Muscle layer of colon (tissue), 2 donors: ENCODE measurements around the gene TSC1.

Experiments used
- H3K27ac ChIP-seq: one replicate; pipeline ENCODE4 v1.7.0; 2013; ENCODE audit warnings: low read depth, mild to moderate bottlenecking, low read length, moderate library complexity
- H3K27me3 ChIP-seq, 2 donors: one replicate each; pipeline ENCODE4 v1.7.0; 2013; ENCODE audit warnings: low read length in 2 of 2, mild to moderate bottlenecking in 2 of 2; ENCODE audit not compliant: insufficient read depth in 2 of 2, control insufficient read depth in 1 of 2
- H3K36me3 ChIP-seq: one replicate; pipeline ENCODE4 v1.7.0; 2013; ENCODE audit warnings: mild to moderate bottlenecking, low read length; ENCODE audit not compliant: insufficient read depth
- H3K4me1 ChIP-seq: one replicate; pipeline ENCODE4 v1.7.0; 2013; ENCODE audit warnings: mild to moderate bottlenecking, low read length; ENCODE audit not compliant: insufficient read depth
- H3K4me3 ChIP-seq, 2 donors: one replicate each; pipeline ENCODE4 v1.7.0; 2013; ENCODE audit warnings: low read length in 2 of 2, low read depth in 1 of 2, mild to moderate bottlenecking in 1 of 2, moderate library complexity in 1 of 2
- H3K9ac ChIP-seq: one replicate; pipeline ENCODE4 v1.7.0; 2013; ENCODE audit warnings: low read length
- H3K9me3 ChIP-seq: one replicate; pipeline ENCODE4 v1.7.0; 2013; ENCODE audit warnings: mild to moderate bottlenecking, low read length
- donor health status: abdominal sarcoma.
- donor health status: Adenocarcinoma of cecum.

The TSC1 gene

GRCh38 chr9:132866898-132867297, 77.5 kb downstream of the TSC1 start:
- Histone ChIP-seq H3K36me3 (no peaks in the 10 kb centered on the region), H3K9me3 (no peaks in the 10 kb centered on the region), H3K27ac (no peak overlapping the region), H3K4me1 (peaks cover 12% of the 10 kb centered on the region), H3K9ac (no peak overlapping the region), H3K27me3 (no peaks in the 10 kb centered on the region), H3K4me3 (no peak overlapping the region)

GRCh38 chr9:132864691-132865090, 79.7 kb downstream of the TSC1 start:
- H3K36me3 ChIP-seq, result no peaks in the 10 kb centered on the region
- H3K4me3 ChIP-seq, result no peak overlapping the region
- no peaks in the 10 kb centered on the region for H3K27me3 ChIP-seq
- no peaks in the 10 kb centered on the region for H3K9me3 ChIP-seq
- no peak overlapping the region for H3K9ac ChIP-seq
- H3K27ac ChIP-seq, result no peak overlapping the region
- no peaks in the 10 kb centered on the region for H3K4me1 ChIP-seq

DNA sequence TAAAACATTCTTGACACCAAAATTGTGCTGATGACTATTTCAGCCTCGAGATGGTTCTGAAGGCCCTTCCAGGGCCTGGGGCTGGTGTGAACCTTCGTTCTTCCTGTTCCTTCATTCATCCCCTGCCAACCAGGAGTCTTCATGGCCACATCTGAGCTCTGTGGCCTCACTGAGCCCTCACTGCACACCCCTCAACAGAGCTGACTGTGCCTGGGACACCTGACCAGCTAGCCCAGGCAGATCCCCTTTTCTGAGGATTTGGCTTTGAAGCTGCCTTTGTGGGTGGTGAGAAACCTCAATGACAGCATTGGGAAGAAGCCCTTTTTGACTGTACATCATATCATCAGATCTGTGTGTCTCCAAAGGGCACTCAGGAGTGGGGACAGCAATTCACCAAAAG, 80.1 kb downstream of the TSC1 start:
- Histone ChIP-seq H3K27me3 (no peaks in the 10 kb centered on the region), H3K9ac (no peak overlapping the region), H3K9me3 (no peaks in the 10 kb centered on the region), H3K36me3 (no peaks in the 10 kb centered on the region), H3K4me3 (no peak overlapping the region), H3K4me1 (no peaks in the 10 kb centered on the region), H3K27ac (no peak overlapping the region)

DNA sequence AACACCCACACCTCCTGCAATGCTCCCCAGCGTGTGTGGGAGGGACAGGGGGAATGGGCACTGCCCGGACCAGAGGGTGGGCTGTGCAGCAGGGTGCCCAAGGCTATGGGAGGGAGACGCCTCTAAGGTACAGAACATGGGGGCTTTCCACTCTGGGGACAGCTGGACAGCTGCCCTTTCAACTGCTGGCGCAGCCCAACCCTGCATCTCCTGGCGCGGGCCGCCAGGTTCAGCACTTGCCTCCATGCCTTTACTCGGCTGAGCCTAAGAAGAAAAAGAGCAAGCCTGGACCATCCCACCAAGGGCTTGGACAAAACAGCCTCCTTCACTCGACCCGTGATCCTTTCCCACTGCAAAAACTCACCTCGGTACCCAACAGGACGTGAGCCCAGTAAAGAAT, 81.3 kb downstream of the TSC1 start:
- H3K27me3 ChIP-seq, result no peaks in the 10 kb centered on the region
- no peak overlapping the region for H3K9ac ChIP-seq
- no peaks in the 10 kb centered on the region for H3K9me3 ChIP-seq
- H3K4me1 ChIP-seq, result peaks cover 9% of the 10 kb centered on the region
- no peak overlapping the region for H3K4me3 ChIP-seq
- H3K27ac ChIP-seq, result no peak overlapping the region
- no peaks in the 10 kb centered on the region for H3K36me3 ChIP-seq

GRCh38 chr9:132862533-132862932, 81.9 kb downstream of the TSC1 start:
- H3K4me1 ChIP-seq, result peaks cover 15% of the 10 kb centered on the region
- H3K9me3 ChIP-seq, result no peaks in the 10 kb centered on the region
- H3K9ac ChIP-seq, result no peak overlapping the region
- H3K27me3 ChIP-seq, result no peaks in the 10 kb centered on the region
- H3K4me3 ChIP-seq, result no peak overlapping the region
- no peaks in the 10 kb centered on the region for H3K36me3 ChIP-seq
- H3K27ac ChIP-seq, result no peak overlapping the region

DNA sequence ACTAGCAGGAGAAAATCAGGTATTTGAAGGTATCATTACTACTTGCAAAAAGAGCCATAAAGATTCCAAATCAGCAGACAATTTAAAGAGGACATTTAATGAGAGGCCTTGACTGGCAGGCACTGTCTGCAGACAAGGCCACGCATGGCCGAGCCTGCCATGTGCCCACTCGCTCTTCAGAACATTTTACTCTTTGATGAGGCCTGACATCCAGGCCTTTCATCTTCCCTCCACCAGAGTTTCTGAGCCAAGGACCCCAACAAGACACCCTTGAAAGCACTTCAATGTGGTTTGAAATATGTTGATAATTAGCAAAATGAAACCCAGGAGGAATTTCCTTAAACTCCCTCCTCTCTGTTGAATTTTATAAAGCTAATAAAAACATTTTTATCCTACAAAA, 82.8 kb downstream of the TSC1 start:
- Histone ChIP-seq H3K9me3 (no peaks in the 10 kb centered on the region), H3K27ac (no peak overlapping the region), H3K9ac (no peak overlapping the region), H3K27me3 (no peaks in the 10 kb centered on the region), H3K4me3 (no peak overlapping the region), H3K36me3 (no peaks in the 10 kb centered on the region), H3K4me1 (peaks cover 24% of the 10 kb centered on the region)

DNA sequence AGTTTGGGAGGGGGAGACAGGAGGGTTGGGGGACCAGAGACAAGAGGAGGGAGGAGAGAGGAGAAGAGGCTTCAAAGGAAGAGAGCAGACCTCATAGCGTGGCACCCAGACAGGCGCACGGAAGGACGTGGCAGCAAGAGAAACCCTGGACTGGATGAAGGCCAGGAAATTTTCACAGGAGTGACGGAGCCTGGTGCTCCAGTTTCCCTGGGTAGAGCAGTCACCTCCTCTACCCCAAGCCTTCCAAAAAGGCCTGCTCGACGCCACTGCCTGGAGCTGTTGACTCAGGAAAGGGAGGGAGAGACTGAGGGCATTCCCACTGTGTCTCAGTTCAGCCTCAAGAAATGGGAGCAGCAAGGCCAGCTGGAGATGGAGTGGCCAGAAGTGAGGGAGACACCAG, 85.7 kb downstream of the TSC1 start:
- Histone ChIP-seq H3K27me3 (no peaks in the 10 kb centered on the region), H3K9me3 (no peaks in the 10 kb centered on the region), H3K36me3 (no peaks in the 10 kb centered on the region), H3K4me3 (no peak overlapping the region), H3K4me1 (peaks cover 28% of the 10 kb centered on the region), H3K27ac (no peak overlapping the region), H3K9ac (no peak overlapping the region)

DNA sequence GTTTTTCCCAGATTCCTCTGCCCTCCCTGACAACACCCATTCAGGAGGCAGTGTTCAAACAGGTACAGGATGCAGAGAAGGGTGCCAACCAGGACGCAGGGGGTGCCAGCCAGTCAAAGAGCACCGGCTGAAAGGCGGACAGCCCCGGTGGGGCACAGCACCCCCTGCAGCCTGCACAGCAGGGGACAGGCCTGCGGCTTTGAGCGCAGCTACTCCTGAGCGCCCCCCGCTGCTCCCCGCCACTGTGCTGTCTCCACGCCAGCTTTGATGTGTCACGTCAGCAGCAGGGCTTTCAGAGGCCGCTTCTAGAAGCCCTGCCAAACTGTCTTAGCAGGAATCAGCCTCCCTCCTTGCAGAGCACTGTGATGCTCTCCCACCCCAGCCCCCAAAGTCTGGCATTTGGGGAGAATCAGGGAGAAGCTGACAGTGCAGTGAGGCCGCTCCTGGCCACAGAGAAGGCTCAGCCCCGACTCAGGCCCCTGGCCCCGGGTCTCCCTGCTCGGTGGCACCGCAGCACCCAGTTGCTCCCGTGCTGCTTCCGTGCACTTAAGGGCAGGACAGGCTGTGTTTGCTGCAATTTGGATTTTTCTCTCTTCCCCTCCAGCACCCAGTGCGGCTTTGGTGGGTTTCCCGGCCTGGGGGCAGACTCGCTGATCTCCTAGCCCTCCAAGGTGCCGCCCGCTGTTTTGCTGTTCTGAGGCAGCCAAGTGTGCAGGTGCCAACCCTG, 86.6 kb downstream of the TSC1 start:
- no peak overlapping the region for H3K9ac ChIP-seq
- H3K27ac ChIP-seq, result no peak overlapping the region
- H3K27me3 ChIP-seq, result no peaks in the 10 kb centered on the region
- H3K4me1 ChIP-seq, result peaks cover 28% of the 10 kb centered on the region
- no peaks in the 10 kb centered on the region for H3K36me3 ChIP-seq
- no peaks in the 10 kb centered on the region for H3K9me3 ChIP-seq
- no peak overlapping the region for H3K4me3 ChIP-seq

DNA sequence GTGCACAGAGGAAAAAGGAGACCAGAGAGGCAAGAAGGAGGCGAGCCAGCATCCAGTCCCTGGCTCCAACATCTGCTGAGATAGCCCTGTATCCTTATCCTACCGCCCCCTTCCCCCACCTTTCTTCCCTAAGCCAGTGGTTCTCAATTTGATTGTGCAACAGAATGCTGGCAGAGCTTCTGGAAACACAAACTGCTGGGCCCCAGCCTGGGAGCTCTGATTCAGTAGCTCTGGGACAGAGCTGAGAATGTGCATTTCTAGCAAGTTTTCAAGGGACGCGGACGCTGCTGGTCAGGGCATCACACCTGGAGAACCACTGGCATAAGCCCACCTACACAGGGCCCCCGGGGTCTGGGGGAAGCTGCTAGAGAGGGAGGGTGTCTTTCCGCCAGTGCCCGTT, 87.4 kb downstream of the TSC1 start:
- Histone ChIP-seq H3K27me3 (no peaks in the 10 kb centered on the region), H3K9ac (no peak overlapping the region), H3K27ac (no peak overlapping the region), H3K4me1 (peaks cover 28% of the 10 kb centered on the region), H3K36me3 (no peaks in the 10 kb centered on the region), H3K4me3 (no peak overlapping the region), H3K9me3 (no peaks in the 10 kb centered on the region)

GRCh38 chr9:132855904-132856303, 88.5 kb downstream of the TSC1 start:
- Histone ChIP-seq H3K9ac (no peak overlapping the region), H3K27ac (no peak overlapping the region), H3K4me3 (no peak overlapping the region), H3K27me3 (no peaks in the 10 kb centered on the region), H3K9me3 (no peaks in the 10 kb centered on the region), H3K4me1 (peaks cover 28% of the 10 kb centered on the region), H3K36me3 (no peaks in the 10 kb centered on the region)

- H3K27ac ChIP-seq, result no peak overlapping the region
- H3K4me1 ChIP-seq, result peaks cover 28% of the 10 kb centered on the region
- H3K27me3 ChIP-seq, result no peaks in the 10 kb centered on the region
- no peaks in the 10 kb centered on the region for H3K36me3 ChIP-seq
- no peaks in the 10 kb centered on the region for H3K9me3 ChIP-seq
- H3K4me3 ChIP-seq, result no peak overlapping the region
- H3K9ac ChIP-seq, result no peak overlapping the region
These were observed 89.6 kb downstream of the TSC1 start for GRCh38 chr9:132854832-132855231.

GRCh38 chr9:132853482-132853881, 90.9 kb downstream of the TSC1 start:
- Histone ChIP-seq H3K4me1 (peaks cover 23% of the 10 kb centered on the region), H3K9me3 (no peaks in the 10 kb centered on the region), H3K27me3 (no peaks in the 10 kb centered on the region), H3K27ac (no peak overlapping the region), H3K9ac (no peak overlapping the region), H3K4me3 (no peak overlapping the region), H3K36me3 (no peaks in the 10 kb centered on the region)
